MV-4-11 (cell line): ENCODE data around the gene PGGHG.

Experiments used
- DNase-seq: peaks from one replicate; lab custom pipeline; 2025; lab: John Stamatoyannopoulos, UW

The PGGHG gene

DNA sequence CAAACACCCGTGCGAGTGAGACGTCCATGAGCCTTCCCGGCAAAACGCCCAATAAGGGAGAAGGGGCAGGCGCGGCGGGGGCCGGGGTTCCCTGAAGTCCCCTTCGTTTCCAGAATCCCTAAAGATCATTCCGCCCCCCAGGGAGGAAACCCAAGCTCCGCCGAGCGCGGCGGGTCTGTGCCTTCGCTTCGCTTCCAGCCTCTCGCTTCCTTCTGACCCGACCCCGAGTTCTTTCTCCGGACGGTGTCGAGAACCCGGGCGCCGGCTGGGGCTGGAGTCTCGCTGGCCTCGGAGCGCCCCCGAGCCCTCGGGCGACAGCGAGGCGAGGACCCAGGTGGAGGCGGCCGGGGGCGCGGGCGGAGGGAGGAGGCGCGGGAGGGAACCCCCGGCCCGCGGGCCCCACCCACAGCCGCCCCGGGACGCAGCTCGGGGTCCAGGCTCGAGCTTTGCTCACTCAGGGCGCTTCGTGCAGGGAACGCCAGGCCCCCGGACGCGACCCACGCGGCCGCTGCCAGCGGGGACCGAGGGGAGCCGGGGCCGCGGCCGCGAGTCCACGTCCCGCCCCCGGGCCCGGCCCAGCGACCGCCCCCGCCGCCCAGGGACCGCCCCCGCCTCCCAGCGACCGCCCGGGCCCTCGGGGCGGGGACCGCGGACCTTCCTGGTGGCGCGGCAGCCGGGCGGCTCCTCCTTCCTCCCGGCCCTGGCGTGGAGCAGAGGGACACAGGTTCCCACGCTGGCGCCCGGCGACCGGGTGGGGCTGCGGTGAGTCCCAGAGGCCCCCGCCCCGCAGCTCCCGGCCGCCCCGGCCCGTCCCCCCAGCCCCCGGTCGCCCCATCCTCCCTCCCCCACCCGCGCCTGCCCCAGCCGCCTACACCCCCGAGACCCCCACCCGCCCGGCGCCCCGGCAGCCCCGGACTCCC is at the start of gene PGGHG:
Gene PGGHG, plus strand, starts transcription at position 649 of the 920 bp plus-strand sequence. CDS start 691 bp downstream, outside the sequence.
- DNase-seq, result peak; percentile 35

DNA sequence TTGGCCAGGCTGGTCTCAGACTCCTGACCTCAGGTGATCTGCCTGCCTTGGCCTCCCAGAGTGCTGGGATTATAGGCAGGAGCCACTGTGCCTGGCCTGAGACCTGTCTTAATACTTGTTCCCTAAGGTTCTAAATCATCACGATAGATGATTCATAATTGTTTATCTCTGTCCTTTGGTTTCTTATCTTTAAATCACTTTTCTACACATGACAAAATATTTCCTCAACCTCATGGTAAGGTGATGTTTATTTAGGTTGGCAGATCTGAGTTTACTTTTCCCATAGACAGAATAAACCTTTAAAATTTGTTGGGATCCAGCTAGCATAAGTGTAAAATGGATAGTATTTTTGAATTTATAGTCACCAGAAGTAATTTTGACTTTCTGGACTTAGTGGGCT is 48.6 kb upstream of the PGGHG start:
- DNase-seq, result no peak

DNA sequence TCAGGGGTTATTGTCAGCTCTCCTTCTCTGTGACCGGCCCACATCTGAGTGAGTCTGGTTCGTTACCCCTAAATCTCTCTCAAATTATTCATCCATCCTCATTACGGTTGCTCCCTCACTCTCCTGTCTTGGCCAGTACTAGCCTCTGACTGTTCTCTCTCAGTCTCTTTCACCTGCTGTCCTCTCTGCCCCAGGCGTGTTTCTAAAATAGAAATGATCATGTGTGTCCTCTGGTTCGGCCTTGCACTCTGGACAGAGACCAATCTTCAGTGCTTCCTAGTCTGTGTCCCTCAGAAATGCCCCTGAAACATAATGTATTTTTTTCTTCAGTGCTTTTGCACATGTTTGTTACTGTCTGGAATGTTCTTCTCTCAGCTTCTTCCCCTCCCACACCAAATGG is 47.3 kb upstream of the PGGHG start:
- no peak for DNase-seq

DNA sequence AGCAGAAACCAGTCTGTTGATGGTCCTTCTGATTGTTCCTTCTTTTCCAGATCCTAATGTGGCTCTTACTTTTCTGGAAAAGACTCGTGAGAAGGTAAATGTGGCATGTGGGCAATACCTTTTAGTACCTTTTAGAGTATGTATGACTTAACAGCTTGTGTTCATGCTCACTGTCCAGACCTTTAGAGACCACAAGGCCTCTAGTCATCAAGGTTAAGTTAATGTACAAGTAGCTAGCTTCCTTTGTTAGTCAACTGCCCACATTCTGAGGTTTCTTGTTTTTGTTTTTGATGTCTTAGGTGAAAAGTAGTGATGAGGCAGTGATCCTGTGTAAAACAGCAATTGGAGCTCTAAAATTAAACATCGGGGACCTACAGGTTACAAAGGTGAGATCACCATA is 44.5 kb upstream of the PGGHG start:
- no peak for DNase-seq

DNA sequence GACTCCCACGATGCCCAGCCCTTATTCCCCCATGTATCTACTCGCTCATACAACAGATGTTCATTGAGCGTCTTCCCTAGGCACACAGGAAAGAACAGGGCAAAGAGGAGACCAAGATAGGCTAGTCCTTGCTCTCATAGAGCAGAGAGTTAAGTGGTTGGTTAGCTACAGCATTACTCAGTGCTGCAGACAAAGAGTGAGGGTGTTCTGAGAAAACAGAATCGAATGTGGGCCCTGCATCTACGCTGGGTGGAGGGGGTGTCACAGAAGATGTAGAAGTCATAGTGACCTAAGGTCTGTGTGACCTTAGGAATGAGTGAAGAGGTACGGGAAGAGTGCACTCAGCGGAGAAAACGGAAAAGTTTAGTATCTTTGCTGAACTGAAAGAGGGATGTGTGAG is 39.9 kb upstream of the PGGHG start:
- DNase-seq, result no peak

DNA sequence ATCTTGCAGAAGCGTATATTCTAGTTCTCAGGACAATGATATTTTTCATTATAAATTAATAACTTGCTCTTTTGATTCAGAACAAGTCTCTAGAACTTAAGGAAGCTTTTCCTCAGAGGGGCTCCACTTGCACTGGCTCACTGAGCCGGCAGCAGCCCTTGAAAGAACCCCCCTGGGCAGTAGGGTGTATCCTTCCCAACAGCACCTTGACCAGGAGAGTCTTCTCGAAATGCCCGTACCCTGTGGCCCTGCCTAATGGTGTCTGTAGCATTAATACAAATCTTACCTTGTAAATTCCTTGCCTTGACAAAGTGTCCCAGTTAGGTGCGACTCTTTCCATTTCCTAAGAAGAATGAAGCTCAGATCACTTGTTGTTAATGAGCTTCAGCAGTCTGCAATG is 38.7 kb upstream of the PGGHG start:
- DNase-seq, result no peak

DNA sequence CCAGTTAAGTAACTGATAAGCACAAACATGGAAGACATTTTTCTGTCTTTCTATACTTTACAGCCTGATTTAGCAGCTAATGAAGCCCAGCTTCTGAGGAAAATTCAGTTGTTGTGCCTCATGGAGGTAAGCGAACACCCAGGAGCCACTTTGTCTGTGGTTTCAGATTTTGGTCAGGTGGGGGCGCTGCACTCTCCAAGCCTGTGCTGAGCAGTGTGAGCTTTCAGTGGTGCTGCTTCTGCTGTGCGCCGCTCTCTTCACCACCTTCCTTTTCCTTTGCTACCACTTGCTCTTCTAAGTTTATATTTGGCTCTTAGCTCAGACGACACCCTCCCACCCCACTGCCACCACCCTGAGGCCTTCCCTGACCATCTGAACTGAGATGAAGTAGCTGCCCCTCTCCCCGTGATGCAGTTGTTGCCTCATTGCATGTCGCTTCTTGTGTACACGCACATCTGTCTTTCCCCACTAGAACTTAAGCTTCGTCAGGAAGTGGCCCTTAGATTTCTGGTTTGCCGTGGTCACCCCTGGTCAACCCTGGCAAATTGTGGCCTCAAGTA is 38.1 kb upstream of the PGGHG start:
- peak; percentile 42 for DNase-seq

DNA sequence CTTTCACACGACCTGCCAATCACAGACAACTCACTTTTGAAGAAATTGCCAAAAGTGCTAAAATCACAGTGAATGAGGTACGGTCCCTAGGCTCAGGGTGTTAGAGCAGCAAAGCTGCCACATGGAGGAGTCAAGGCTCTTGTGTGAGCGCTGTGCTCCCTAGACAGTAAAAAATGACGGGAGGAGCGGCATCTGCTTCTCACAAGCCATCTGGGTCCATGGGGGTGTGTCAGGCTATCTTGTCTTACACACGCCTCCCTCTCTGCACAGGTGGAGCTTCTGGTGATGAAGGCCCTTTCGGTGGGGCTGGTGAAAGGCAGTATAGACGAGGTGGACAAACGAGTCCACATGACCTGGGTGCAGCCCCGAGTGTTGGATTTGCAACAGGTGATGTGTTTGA is 37.4 kb upstream of the PGGHG start:
- DNase-seq, result no peak

DNA sequence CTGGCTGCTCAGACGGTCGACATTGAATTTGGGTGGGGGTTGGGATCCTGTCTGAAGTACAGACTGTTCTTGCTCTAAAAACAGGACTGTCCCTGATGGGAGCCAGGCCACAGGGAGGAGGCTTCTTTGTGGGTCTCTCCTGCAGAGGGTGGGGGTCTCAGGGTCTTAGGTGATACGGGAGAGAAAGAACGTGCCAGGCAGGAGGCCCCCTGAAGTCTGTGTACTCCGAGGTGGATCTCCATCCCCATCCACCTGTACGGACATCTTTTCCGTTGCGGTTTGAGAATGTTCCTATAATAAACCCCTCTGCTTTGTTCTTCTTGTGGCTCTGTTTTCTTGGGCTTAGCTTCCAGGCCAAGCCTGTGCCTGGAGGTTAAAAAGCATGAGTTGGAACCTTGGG is 36.3 kb upstream of the PGGHG start:
- no peak for DNase-seq

DNA sequence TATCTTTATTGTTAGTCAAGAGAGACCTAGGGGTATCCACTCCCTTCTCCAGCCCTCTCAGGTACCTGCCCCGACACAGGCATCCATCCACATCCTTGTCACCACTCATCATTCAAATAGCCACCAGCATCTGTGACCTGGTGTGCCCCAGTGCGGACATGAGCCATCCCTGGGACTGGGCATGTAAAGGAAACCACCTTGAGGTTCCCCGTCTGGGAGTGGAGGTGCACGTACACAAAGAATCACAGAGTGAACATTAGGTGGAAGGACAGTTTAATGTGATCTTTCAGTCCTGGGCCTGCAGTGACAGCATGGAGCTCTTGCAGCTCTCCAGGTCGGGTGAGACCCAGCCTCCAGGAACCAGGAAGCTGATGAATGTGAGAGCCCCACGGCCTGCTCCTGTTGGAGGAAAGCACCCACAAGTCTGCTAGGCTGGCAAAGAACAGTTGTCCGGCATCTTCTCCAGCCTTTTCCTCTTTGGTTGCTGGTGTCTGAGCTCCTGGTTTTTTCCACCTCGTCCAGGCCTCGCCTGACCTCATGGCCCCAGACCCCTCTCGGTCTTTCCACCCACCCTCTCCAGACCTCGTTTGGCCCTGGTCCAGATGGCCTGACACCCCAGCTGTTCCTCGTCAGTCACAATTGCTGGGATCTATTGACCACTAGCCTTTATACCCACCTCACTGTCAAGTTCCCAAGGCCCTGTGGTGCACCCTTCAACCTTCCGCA is 35.6 kb upstream of the PGGHG start:
- DNase-seq, result no peak

DNA sequence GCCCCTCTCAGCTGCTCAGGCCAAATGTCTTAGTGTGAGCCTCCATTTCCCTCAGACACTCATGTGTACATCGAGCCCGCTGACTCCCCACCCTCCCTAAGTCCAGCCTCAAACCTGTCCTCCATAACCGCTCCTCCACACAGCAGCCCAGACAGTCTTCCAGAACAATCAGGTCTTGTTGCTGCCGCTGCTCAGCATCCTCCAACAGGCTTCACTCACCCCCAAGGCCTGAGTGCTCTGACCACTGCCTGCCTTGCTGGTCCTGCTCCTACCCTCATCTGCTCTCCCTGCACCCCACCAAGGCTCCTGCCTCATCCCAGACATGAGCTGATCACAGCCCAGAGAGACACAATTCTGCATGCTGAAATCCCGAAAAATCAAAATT is 35.0 kb upstream of the PGGHG start:
- no peak for DNase-seq

DNA sequence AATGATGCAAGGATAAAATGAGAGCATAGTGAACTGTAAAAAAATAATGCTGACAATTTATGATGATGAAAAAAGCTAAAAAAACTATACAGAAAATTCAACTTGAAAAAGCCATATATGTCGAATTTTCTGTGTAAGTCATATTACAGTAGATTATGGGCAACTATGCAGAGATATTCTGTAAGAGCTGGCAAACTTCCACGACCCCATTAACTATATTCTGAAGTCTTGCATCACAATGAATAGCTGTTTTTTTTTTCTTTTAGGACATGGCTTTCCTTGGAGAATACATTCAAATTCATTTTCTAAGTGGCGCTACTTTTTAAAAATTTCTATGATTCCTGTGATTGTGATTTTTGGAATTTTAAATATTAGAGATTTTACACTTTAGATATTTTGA is 33.8 kb upstream of the PGGHG start:
- no peak for DNase-seq

DNA sequence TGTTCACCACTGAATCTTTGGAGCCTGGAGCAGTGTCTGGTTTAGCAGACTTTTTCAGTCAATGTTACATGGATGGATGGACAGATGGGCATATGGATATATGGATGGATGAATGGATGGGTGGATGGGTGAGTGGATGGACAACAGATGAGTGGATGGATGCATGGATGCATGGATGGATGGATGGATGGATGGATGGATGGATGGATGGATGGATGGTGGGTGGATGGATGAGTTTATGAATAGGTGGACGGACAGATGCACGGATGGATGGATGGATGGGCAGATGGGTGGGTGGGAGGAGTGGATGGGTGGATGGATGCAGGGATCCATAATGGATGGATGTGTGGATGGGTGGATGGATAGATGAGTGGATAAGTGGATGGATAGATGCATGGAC is 33.1 kb upstream of the PGGHG start:
- no peak for DNase-seq

DNA sequence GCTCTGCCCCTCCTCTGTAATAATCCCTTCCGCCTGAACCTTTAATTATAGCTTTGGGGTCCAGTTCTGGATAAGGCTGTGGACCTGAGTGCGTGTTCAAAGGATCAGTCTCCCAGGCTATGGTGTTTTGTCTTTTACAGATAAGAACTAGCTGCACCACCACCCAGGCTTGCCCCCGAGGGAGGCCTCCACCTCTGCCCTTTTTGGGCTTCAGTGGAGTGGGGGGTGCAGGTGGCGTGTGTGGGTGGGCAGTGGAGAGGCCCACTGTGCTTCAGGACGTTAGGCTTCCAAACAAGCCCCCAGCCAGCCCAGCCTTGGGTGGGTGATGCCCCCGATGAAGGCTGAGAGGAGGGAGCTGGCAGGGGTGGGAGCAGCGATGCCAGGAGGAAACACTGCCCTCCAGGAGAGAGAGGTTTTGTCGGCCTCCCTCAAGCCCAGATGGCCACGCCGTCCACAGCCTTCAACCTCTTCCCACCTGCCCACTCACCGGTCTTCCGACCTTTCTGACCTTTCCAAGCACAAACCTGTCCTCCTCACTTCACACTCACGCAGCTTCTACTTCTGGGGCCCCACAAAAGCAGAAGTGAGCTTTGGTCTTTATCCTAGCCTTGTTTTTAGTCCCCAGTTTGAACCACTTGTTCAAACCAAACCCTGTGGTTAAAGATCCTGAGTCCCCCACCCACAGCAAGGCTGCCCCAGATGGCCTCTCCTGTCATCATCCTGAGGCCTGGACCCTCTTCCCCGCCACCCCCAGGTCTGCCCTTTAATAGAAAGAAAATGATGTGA is 31.8 kb upstream of the PGGHG start:
- DNase-seq, result peak; percentile 80

DNA sequence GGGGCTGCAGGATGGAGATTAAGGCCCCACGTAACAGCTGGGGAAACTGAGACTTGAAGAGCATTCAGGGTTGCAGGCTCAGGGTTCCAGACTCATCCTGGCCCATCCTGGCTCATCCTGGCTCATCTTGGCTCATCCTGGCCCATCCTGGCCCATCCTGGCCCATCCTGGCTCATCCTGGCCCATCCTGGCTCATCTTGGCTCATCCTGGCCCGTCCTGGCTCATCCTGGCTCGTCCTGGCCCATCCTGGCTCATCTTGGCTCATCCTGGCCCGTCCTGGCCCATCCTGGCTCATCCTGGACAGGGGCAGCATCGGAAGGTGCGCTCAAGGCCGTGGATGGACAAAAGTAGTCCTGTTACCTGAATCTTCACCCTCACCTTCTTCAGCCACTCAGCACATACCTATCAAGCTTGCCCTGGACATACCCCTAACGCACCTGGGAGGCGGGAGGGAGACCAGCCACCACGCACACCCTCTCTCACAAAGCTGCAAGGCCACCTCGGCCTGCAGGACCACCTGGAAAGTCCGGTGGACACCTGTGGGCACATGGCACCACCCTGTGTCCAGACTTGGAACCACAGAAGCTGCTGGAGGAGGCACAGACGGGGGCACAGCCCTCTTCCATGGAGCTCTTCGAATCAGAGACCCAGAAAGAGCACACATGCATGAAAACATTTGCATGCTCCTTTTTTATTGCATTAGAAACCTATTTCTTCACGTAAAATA is 31.0 kb upstream of the PGGHG start:
- DNase-seq, result no peak

DNA sequence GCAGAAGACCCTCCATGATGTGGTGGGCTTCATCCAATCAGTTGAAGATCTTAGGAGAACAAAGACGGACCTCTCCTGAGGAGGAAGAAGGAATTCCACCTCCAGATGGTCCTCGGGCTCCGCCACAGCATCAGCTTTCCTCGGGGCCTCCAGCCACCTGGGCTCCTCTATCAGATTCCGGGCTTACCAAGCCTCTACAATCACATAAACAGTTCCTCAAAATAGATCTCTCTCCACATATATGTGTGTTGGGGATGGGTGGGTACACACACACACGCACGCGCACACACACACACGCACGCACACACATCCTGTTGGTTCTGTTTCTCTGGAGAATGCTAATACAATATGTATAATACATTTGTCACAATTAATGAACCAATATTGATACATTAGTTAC is 29.5 kb upstream of the PGGHG start:
- DNase-seq, result no peak

DNA sequence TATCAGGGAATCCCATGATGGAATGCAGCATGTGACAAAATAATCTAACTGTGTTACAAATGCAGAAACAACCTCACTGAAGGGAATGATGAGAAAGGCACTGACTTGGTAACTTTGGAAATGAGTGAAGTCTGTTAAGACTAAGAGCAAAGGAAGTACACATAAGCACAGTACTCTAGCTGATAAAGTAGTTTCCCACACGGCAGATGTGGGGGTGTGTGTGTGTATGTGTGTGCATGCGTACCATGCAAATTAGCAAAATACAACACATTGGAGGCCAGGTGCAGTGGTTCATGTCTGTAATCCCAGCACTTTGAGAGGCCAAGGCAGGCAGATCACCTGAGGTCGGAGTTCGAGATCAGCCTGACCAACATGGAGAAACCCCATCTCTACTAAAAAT is 27.3 kb upstream of the PGGHG start:
- no peak for DNase-seq

DNA sequence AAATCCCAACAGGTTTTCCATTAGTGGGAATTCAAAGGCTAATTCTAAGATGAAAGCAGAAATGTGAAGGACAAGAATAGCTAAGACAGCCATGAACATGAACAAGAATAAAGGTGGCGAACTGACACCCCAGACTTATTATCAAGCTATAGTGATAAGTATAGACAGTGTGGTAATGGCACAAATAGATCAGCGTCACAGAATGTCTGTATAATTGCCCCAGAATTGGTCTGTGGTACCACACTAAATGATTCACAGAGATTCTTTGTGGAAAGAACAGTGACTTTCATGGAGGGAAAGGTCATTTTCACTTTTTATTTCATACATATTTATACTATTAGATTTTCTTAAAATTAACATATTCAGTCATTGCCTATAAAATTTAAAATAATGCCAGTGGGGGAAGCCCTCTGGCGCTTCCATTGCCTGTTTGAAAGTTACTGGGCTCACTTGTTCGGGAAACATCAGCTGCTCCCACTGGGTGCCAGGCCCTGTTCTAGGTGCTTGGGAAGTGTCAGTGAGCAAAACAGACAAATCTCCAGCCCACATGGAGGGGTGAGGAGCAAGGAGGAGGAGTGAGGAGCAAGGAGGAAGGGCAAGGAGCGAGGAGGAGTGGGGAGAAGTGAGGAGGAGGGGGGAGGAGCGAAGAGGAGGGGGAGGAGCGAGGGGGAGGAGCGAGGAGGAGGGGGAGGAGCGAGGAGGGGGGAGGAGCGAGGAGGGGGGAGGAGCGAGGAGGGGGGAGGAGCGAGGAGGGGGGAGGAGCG is 22.1 kb upstream of the PGGHG start:
- peak; percentile 41 for DNase-seq

DNA sequence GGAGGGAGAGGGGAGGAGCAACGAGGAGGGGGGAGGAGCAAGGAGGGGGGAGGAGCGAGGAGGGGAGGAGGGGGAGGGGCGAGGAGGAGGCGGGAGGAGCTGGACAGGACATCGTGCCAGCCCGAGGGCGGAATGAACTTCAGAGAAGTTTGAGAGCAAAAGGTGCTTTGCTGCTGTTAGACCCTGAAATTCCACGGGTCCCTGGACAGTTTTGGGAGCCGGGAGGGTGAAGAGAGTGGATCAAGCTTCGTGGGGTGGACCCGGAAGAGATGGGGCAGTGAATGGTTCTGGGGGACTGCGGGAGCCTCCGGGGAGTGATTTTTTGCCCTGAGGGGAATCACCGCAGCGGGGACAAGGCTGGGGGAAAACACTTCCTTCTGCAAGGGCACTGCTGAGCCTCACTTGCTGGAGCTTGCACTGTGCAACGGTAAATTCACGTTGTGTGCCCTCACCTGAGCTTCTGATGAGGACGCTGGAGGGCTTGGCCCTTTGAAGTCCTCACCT is 21.4 kb upstream of the PGGHG start:
- DNase-seq, result peak; percentile 48

DNA sequence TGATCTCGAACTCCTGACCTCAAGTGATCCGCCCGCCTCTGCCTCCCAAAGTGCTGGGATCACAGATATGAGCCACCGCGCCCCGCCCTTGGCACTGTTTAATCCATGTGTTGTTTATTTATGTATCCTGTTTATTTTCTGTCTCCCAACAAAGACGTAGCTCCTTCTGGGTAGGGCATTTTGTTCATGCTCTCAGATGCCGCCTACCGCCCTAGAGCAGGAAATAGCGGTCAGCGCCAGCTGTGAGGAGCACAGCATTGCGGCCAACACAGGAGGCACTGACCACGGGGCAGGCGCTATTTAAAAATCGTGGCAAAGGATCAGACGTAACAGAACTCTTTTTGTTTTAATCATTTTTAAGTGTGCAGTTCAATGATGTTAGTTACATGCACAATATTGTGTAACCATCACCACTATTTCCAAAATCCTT is 20.2 kb upstream of the PGGHG start:
- peak; percentile 95 for DNase-seq
